A549 (cell line): ENCODE data around the gene BDH1. TPM values are rescaled to one million over a fixed set of nuclear protein-coding genes. Genes with fewer than 3 reads are reported as not detected.

Source experiments
- ATAC-seq, 2 experiments: fragments of 200-7000 bp in 1 of 2; fragments of >200 bp in 1 of 2; cut with Nextera tagmentation in 1 of 2; cut with Tn5 transposase in 1 of 2; 3 replicates each; pipeline versions ENCODE4 v1.8.0 to v1.9.1; 2018 to 2020; ENCODE audit warnings: mild to moderate bottlenecking in 1 of 2, moderate library complexity in 1 of 2
- CTCF ChIA-PET: fragments of 300-600 bp; sonication (Branson Sonifier 250); formaldehyde crosslinking; extraction: SDS; loops from one replicate; lab custom pipeline; 2021; ENCODE audit warnings: antibody characterized with exemption, inconsistent platforms; lab: Yijun Ruan, JAX
- POLR2A ChIA-PET: fragments of 350-600 bp; formaldehyde crosslinking; extraction: SDS; loops from one replicate; lab custom pipeline; 2021; ENCODE audit warnings: antibody characterized with exemption, inconsistent platforms; lab: Yijun Ruan, JAX
- DNase-seq, 2 experiments: peaks; one replicate each; pipeline versions ENCODE4 v3.0.0 to v3.0.0-alpha.2; 2011 to 2016; ENCODE audit warnings: low read depth in 1 of 2, low spot score in 1 of 2
- FAIRE-seq: peaks from 2 replicates; lab custom pipeline; 2011; peaks lifted over from hg19 to GRCh38; lab: Jason Lieb, UNC
- H3K27ac ChIP-seq, 2 experiments: fragments of >200 bp; sonication (Bioruptor Twin); formaldehyde crosslinking; 3 replicates each; pipeline ENCODE4 v1.5.1; 2016 to 2017
- H3K4me1 ChIP-seq: fragments of >200 bp; sonication (Bioruptor Twin); formaldehyde crosslinking; 3 replicates; pipeline ENCODE4 v1.6.1; 2016
- H3K4me2 ChIP-seq: fragments of >200 bp; sonication (Bioruptor Twin); formaldehyde crosslinking; 3 replicates; pipeline ENCODE4 v1.6.1; 2016
- H3K4me3 ChIP-seq: fragments of >200 bp; sonication (Bioruptor Twin); formaldehyde crosslinking; 3 replicates; pipeline ENCODE4 v1.5.1; 2016
- H3K9me3 ChIP-seq: fragments of >200 bp; sonication (Bioruptor Twin); formaldehyde crosslinking; 3 replicates; pipeline ENCODE4 v1.6.1; 2016
- CEBPB ChIP-seq, 2 experiments: fragments of >200 bp in 1 of 2; sonication (Bioruptor Twin) in 1 of 2; formaldehyde crosslinking in 1 of 2; IDR thresholded peaks; 2 replicates each; pipeline ENCODE4 v1.6.1; 2012 to 2016
- CHD2 ChIP-seq: fragments of 150-350 bp; IDR thresholded peaks from 2 replicates; pipeline ENCODE4 v1.6.1; 2014; ENCODE audit warnings: low read length; ENCODE audit not compliant: partially characterized antibody
- CHD4 ChIP-seq: fragments of 200-600 bp; sonication (generic); IDR thresholded peaks from 2 replicates; pipeline ENCODE4 v1.6.1; 2016; ENCODE audit warnings: antibody characterized with exemption, mild to moderate bottlenecking, borderline replicate concordance
- FOSL2 ChIP-seq, 2 experiments: fragments of 450-650 bp in 1 of 2; fragments of >200 bp in 1 of 2; sonication (Bioruptor Twin) in 1 of 2; formaldehyde crosslinking; IDR thresholded peaks; 2 replicates each; pipeline versions ENCODE4 v1.5.0 to v1.6.1; 2016 to 2020; ENCODE audit warnings: mild to moderate bottlenecking in 1 of 2, moderate library complexity in 1 of 2
- HEYL ChIP-seq: fragments of 250-450 bp; sonication (Bioruptor Pico); IDR thresholded peaks from 2 replicates; pipeline ENCODE4 v1.8.0; 2021; ENCODE audit warnings: mild to moderate bottlenecking, moderate library complexity
- HOXA7 ChIP-seq: fragments of 250-450 bp; sonication (Bioruptor Pico); IDR thresholded peaks from 2 replicates; pipeline ENCODE4 v1.5.0; 2020; ENCODE audit warnings: mild to moderate bottlenecking, moderate library complexity
- JUN ChIP-seq, 2 experiments: fragments of >200 bp; sonication (Bioruptor Twin); formaldehyde crosslinking; IDR thresholded peaks; 2 replicates in 1 of 2; 3 replicates in 1 of 2; pipeline ENCODE4 v1.6.1; 2016 to 2017
- JUNB ChIP-seq: fragments of >200 bp; sonication (Bioruptor Twin); formaldehyde crosslinking; IDR thresholded peaks from 2 replicates; pipeline ENCODE4 v1.6.1; 2016
- KDM1A ChIP-seq: fragments of 200-600 bp; sonication (generic); IDR thresholded peaks from 2 replicates; pipeline ENCODE4 v1.6.1; 2016; ENCODE audit warnings: low read depth, mild to moderate bottlenecking
- MAFK ChIP-seq: fragments of 450-650 bp; IDR thresholded peaks from 2 replicates; pipeline ENCODE4 v1.6.1; 2014; ENCODE audit not compliant: partially characterized antibody
- MAZ ChIP-seq: fragments of 150-350 bp; IDR thresholded peaks from 2 replicates; pipeline ENCODE4 v1.6.1; 2014; ENCODE audit warnings: antibody characterized with exemption, low read depth, low read length, borderline replicate concordance
- MYC ChIP-seq: IDR thresholded peaks from 2 replicates; pipeline ENCODE4 v1.6.1; 2012; ENCODE audit warnings: mild to moderate bottlenecking, inconsistent platforms, low read length, improper control_type of control experiment, borderline replicate concordance
- NR3C1 ChIP-seq: fragments of >200 bp; sonication (Bioruptor Twin); formaldehyde crosslinking; IDR thresholded peaks from 3 replicates; pipeline ENCODE4 v1.6.1; 2017
- PHF8 ChIP-seq: fragments of 200-600 bp; sonication (generic); IDR thresholded peaks from 2 replicates; pipeline ENCODE4 v1.6.1; 2016; ENCODE audit warnings: low read depth, mild to moderate bottlenecking, antibody characterized with exemption, moderate library complexity, borderline replicate concordance
- POLR2A ChIP-seq: IDR thresholded peaks from 2 replicates; pipeline ENCODE4 v1.6.1; 2012; ENCODE audit warnings: mild to moderate bottlenecking, low read length
- RAD21 ChIP-seq, 2 experiments: fragments of >200 bp in 1 of 2; sonication (Bioruptor Twin) in 1 of 2; formaldehyde crosslinking in 1 of 2; IDR thresholded peaks in 1 of 2; conservative IDR thresholded peaks in 1 of 2; 2 replicates in 1 of 2; 3 replicates in 1 of 2; pipeline ENCODE4 v1.6.1; 2012 to 2018; ENCODE audit warnings: inconsistent platforms in 1 of 2
- RARB ChIP-seq: fragments of 250-450 bp; sonication (Bioruptor Pico); IDR thresholded peaks from 2 replicates; pipeline ENCODE4 v1.8.0; 2021; ENCODE audit warnings: mild to moderate bottlenecking, moderate library complexity
- RCOR1 ChIP-seq: fragments of 150-350 bp; IDR thresholded peaks from 2 replicates; pipeline ENCODE4 v1.6.1; 2014; ENCODE audit warnings: antibody characterized with exemption, low read length, low read depth
- REST ChIP-seq: fragments of 200-600 bp; sonication (generic); IDR thresholded peaks from 2 replicates; pipeline ENCODE4 v1.6.1; 2016; ENCODE audit warnings: antibody characterized with exemption, mild to moderate bottlenecking, moderate library complexity
- RFX5 ChIP-seq: fragments of 450-650 bp; IDR thresholded peaks from 2 replicates; pipeline ENCODE4 v1.7.1; 2014; ENCODE audit warnings: antibody characterized with exemption, mild to moderate bottlenecking, moderate library complexity
- SMC3 ChIP-seq: fragments of >200 bp; sonication (Bioruptor Twin); formaldehyde crosslinking; IDR thresholded peaks from 3 replicates; pipeline ENCODE4 v1.6.1; 2018; ENCODE audit warnings: inconsistent platforms
- SREBF2 ChIP-seq: fragments of 450-650 bp; IDR thresholded peaks from 2 replicates; pipeline ENCODE4 v1.6.1; 2014; ENCODE audit warnings: mild to moderate bottlenecking, moderate library complexity
- TFCP2L1 ChIP-seq: fragments of 250-450 bp; sonication (Bioruptor Pico); IDR thresholded peaks from 2 replicates; pipeline ENCODE4 v1.5.0; 2021; ENCODE audit warnings: mild to moderate bottlenecking
- TP53 ChIP-seq: fragments of 250-450 bp; sonication (Bioruptor Pico); IDR thresholded peaks from 2 replicates; pipeline ENCODE4 v1.5.0; 2021; ENCODE audit warnings: mild to moderate bottlenecking, moderate library complexity
- ZC3H11A ChIP-seq: fragments of 450-650 bp; IDR thresholded peaks from 2 replicates; pipeline ENCODE4 v1.6.1; 2014; ENCODE audit warnings: antibody characterized with exemption, mild to moderate bottlenecking
- ZFP36 ChIP-seq: fragments of 450-650 bp; IDR thresholded peaks from 2 replicates; pipeline ENCODE4 v1.6.1; 2014; ENCODE audit warnings: borderline replicate concordance; ENCODE audit not compliant: partially characterized antibody
- ZSCAN20 ChIP-seq: fragments of 250-450 bp; sonication (Bioruptor Pico); IDR thresholded peaks from 2 replicates; pipeline ENCODE4 v1.8.0; 2022; ENCODE audit warnings: mild to moderate bottlenecking, moderate library complexity
- WGBS: methylation state at CpG from one replicate; pipeline ENCODE4 v1.1.6; 2017; ENCODE audit errors: missing lambda C conversion rate; 5-methylcytosine and 5-hydroxymethylcytosine counted together
- polyA plus RNA-seq, 4 experiments: library from polyadenylated mRNA; depleted of rRNA in 3 of 4; stranded (reverse); fragments of >200 nt; fragmentation: RNase III in 1 of 4; extraction: RNeasy Plus Mini Kit Qiagen cat#74134 plus additional on column Dnase treatment in 1 of 4; gene quantifications; 2 replicates in 3 of 4; 3 replicates in 1 of 4; pipeline ENCODE4 v1.2.3, GENCODE V29; 2011 to 2017
- TF ChIP-seq, protein P1 (sequence below): fragments of 250-450 bp; sonication (Bioruptor Pico); IDR thresholded peaks from 2 replicates; pipeline ENCODE4 v1.5.0; 2021; ENCODE audit warnings: mild to moderate bottlenecking, moderate library complexity, borderline replicate concordance
- TF ChIP-seq, protein P2 (sequence below): fragments of >200 bp; sonication (Bioruptor Twin); formaldehyde crosslinking; IDR thresholded peaks from 3 replicates; pipeline ENCODE4 v1.5.1; 2016

Gene BDH1
- polyA plus RNA-seq, 2 of the 4 experiments (the other 2 are of a cell fraction), result 3.1 to 4.6 TPM

DNA sequence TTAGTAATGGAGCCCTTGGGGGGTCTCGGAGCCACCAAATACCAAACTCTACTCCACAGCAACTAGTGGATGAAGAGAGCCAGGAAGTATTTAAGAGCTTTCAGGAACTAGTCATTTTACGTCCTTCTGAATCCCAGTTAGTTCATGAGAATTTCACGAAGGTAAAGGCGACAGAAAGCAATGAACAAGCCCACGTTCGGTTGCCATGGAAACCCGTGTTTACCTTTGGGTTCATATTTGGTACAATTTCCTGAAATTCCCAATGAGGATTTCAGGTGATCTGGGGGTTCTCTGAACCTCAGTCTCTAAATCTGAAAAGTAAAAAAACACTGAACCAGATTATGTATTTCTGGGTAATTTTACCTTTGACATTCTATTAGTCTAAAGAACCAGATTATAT is 93.0 kb downstream of the BDH1 start:
- no peak overlapping the region for H3K4me3 ChIP-seq
- DNase-seq, result no peak
- WGBS, result 79% methylated on average over 6 of the region's 7 CpGs
- ATAC-seq, result no peak
- TF ChIP-seq CHD4 (no peak), NR3C1 (no peak), POLR2A (no peak), FOSL2 (IDR thresholded peaks at IDR 0.05) (no peak), FOSL2 (CRISPR knock-in tag; IDR thresholded peaks at IDR 0.05) (no peak), RAD21 (conservative IDR thresholded peaks at IDR 0.05 in 1 of 2, IDR thresholded peaks at IDR 0.05 in 1 of 2) (no peak), PHF8 (no peak), SREBF2 (no peak), CHD2 (no peak), TP53 (no peak), ZFP36 (no peak), MAZ (no peak), ZSCAN20 (no peak), JUN (IDR thresholded peaks at IDR 0.05) (no peak), RCOR1 (no peak), REST (no peak), TFCP2L1 (no peak), RFX5 (no peak), ZC3H11A (no peak)
- TF ChIP-seq, protein P1, sequence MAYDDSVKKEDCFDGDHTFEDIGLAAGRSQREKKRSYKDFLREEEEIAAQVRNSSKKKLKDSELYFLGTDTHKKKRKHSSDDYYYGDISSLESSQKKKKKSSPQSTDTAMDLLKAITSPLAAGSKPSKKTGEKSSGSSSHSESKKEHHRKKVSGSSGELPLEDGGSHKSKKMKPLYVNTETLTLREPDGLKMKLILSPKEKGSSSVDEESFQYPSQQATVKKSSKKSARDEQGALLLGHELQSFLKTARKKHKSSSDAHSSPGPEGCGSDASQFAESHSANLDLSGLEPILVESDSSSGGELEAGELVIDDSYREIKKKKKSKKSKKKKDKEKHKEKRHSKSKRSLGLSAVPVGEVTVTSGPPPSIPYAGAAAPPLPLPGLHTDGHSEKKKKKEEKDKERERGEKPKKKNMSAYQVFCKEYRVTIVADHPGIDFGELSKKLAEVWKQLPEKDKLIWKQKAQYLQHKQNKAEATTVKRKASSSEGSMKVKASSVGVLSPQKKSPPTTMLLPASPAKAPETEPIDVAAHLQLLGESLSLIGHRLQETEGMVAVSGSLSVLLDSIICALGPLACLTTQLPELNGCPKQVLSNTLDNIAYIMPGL (CRISPR knock-in tag), result no peak
- TF ChIP-seq, all 56 proteins: peak for 0
- no peak for FAIRE-seq
- CTCF ChIA-PET, result interaction anchor here (1.1 to 1.2 kb wide), 2 partner anchors 206 to 207 kb away, joined by 3 read pairs; no protein-coding TSS in a partner anchor
- Histone ChIP-seq H3K4me2 (0 out of 3 replicates have a peak overlapping the region, but pooled peaks have one; percentile 29), H3K4me1 (peaks cover 58% of the 10 kb centered on the region), H3K27ac (peak overlapping the region; percentile 52 to 75), H3K9me3 (no peaks in the 10 kb centered on the region)
- POLR2A ChIA-PET, result interaction anchor here (1.8 kb wide), 1 partner anchor 165 kb away, joined by 6 read pairs; the partner anchor contains the start of gene DLG1

- Histone ChIP-seq H3K4me2 (no peak overlapping the region), H3K4me1 (peaks cover 49% of the 10 kb centered on the region), H3K27ac (no peak overlapping the region), H3K9me3 (no peaks in the 10 kb centered on the region), H3K4me3 (no peak overlapping the region)
- no peak for ATAC-seq
- ChIA-PET CTCF (no interaction called here), POLR2A (no interaction called here)
- WGBS, result 93% methylated on average over 6 of the region's 6 CpGs
- FAIRE-seq, result no peak
- no peak for DNase-seq
- TF ChIP-seq, protein P1 (CRISPR knock-in tag), result no peak
- TF ChIP-seq, protein P2, sequence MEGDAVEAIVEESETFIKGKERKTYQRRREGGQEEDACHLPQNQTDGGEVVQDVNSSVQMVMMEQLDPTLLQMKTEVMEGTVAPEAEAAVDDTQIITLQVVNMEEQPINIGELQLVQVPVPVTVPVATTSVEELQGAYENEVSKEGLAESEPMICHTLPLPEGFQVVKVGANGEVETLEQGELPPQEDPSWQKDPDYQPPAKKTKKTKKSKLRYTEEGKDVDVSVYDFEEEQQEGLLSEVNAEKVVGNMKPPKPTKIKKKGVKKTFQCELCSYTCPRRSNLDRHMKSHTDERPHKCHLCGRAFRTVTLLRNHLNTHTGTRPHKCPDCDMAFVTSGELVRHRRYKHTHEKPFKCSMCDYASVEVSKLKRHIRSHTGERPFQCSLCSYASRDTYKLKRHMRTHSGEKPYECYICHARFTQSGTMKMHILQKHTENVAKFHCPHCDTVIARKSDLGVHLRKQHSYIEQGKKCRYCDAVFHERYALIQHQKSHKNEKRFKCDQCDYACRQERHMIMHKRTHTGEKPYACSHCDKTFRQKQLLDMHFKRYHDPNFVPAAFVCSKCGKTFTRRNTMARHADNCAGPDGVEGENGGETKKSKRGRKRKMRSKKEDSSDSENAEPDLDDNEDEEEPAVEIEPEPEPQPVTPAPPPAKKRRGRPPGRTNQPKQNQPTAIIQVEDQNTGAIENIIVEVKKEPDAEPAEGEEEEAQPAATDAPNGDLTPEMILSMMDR, result no peak
- no peak for TF ChIP-seq RARB (CRISPR knock-in tag)
- no peak for TF ChIP-seq SMC3
- TF ChIP-seq KDM1A, result no peak
- no peak for TF ChIP-seq MAFK
- TF ChIP-seq HOXA7 (CRISPR knock-in tag), result no peak
- no peak for TF ChIP-seq HEYL
- TF ChIP-seq MYC, result no peak
- no peak for TF ChIP-seq ZC3H11A
- TF ChIP-seq CEBPB (IDR thresholded peaks at IDR 0.05), result no peak
- no peak for TF ChIP-seq SREBF2
- TF ChIP-seq JUNB, result no peak
- no peak for TF ChIP-seq NR3C1
These were observed 95.1 kb downstream of the BDH1 start for GRCh38 chr3:197460639-197461038.
